OCI-LY3 (cell line): ENCODE results near the gene PDE1A.

Experiments used
- EZH2phosphoT487 ChIP-seq: fragments of 200-600 bp; shearing (Covaris generic); IDR thresholded peaks from 2 replicates; pipeline ENCODE4 v1.6.1; 2018; ENCODE audit warnings: antibody characterized with exemption, mixed run types, low read depth
- TF ChIP-seq, protein P1 (sequence below): fragments of 200-600, 300-600 bp; sonication (generic); IDR thresholded peaks from 2 replicates; pipeline ENCODE4 v1.5.1; 2014; ENCODE audit warnings: antibody characterized with exemption, low read length, low read depth

DNA sequence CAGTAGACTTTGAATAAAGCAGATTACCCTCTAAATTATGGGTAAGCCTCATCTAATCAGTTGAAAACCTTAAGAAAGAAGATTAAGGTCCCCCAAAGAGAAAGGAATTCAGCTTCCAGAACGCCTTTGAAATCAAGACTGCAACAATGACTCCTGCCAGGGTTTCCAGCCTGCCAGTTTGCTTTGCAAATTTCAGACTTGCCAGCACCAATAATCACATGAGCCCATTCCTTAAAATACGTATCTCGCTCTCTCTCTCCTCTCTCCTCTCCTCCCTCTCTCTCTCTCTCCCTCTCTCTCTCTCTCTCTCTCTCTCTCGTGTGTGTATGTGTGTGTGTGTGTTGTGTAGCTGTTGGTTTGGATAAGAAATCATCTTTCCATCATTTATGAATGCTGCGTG lies 184.2 kb downstream of the PDE1A start:
- TF ChIP-seq, protein P1, sequence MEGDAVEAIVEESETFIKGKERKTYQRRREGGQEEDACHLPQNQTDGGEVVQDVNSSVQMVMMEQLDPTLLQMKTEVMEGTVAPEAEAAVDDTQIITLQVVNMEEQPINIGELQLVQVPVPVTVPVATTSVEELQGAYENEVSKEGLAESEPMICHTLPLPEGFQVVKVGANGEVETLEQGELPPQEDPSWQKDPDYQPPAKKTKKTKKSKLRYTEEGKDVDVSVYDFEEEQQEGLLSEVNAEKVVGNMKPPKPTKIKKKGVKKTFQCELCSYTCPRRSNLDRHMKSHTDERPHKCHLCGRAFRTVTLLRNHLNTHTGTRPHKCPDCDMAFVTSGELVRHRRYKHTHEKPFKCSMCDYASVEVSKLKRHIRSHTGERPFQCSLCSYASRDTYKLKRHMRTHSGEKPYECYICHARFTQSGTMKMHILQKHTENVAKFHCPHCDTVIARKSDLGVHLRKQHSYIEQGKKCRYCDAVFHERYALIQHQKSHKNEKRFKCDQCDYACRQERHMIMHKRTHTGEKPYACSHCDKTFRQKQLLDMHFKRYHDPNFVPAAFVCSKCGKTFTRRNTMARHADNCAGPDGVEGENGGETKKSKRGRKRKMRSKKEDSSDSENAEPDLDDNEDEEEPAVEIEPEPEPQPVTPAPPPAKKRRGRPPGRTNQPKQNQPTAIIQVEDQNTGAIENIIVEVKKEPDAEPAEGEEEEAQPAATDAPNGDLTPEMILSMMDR: no peak
- no peak for TF ChIP-seq EZH2phosphoT487
